HCT116 (cell line): ENCODE results near the gene MPI. TPM values are rescaled to one million over a fixed set of nuclear protein-coding genes. Genes with fewer than 3 reads are reported as not detected.

ENCODE experiments used
- ATAC-seq: fragments of 200-7000 bp; cut with Tn5 transposase; 2 replicates; pipeline ENCODE4 v1.9.1; 2020; ENCODE audit warnings: mild to moderate bottlenecking, moderate library complexity
- BruUV-seq: library from RNA; stranded (reverse); fragments of 400-500 nt; replicated peaks from 2 replicates; lab custom pipeline; 2021; lab: Mats Ljungman, UMichigan
- CTCF ChIA-PET: fragments of 300-600 bp; sonication (Branson Sonifier 250); formaldehyde crosslinking; loops from one replicate; lab custom pipeline; 2021; ENCODE audit warnings: antibody characterized with exemption; lab: Charles Lee
- POLR2A ChIA-PET: fragments of 300-600, 350-600 bp; sonication (Branson Sonifier 250); formaldehyde crosslinking; loops from one replicate; lab custom pipeline; 2021; ENCODE audit warnings: antibody characterized with exemption; lab: Charles Lee
- RAD21 ChIA-PET, 2 experiments: fragments of 300-600 bp; sonication (Branson Sonifier 250); formaldehyde crosslinking; loops; one replicate each; lab custom pipeline; 2023; ENCODE audit warnings: low total read pairs in 2 of 2; ENCODE audit not compliant: uncharacterized antibody in 2 of 2, unreplicated experiment in 2 of 2, low non-redundant PET in 1 of 2; lab: Charles Lee
- DNase-seq: peaks from one replicate; pipeline ENCODE4 v3.0.0-alpha.2; 2010; ENCODE audit warnings: low read depth, low spot score
- H2AFZ ChIP-seq: fragments of 200-600 bp; shearing (Covaris generic), sonication (generic); 2 replicates; pipeline ENCODE4 v1.6.1; 2017; ENCODE audit warnings: low read depth, mixed run types, mixed read lengths, antibody characterized with exemption, low read length; ENCODE audit not compliant: poor library complexity, severe bottlenecking
- H3K27ac ChIP-seq: 2 replicates; pipeline ENCODE4 v1.5.1; 2012; ENCODE audit warnings: low read depth, low read length
- H3K27me3 ChIP-seq: fragments of 200-600 bp; sonication (generic); 2 replicates; pipeline ENCODE4 v1.6.1; 2016; ENCODE audit warnings: mixed run types, low read length, mixed read lengths; ENCODE audit not compliant: insufficient read depth
- H3K36me3 ChIP-seq, 2 experiments: fragments of 200-500 bp in 1 of 2; fragments of 200-600 bp in 1 of 2; sonication (Bioruptor generic) in 1 of 2; sonication (generic) in 1 of 2; 2 replicates each; pipeline versions ENCODE4 v1.5.1 to v1.6.1; 2014 to 2016; ENCODE audit warnings: low read length in 2 of 2, inconsistent platforms in 1 of 2, mixed read lengths in 1 of 2, mixed run types in 1 of 2; ENCODE audit not compliant: insufficient read depth in 2 of 2, control insufficient read depth in 1 of 2
- H3K4me1 ChIP-seq, 2 experiments: fragments of 200-600 bp in 1 of 2; sonication (generic) in 1 of 2; 2 replicates each; pipeline versions ENCODE4 v1.5.1 to v1.6.1; 2012 to 2017; ENCODE audit warnings: low read length in 2 of 2, inconsistent platforms in 1 of 2, mild to moderate bottlenecking in 1 of 2, mixed read lengths in 1 of 2, mixed run types in 1 of 2, moderate library complexity in 1 of 2; ENCODE audit not compliant: insufficient read depth in 2 of 2, control insufficient read depth in 1 of 2
- H3K4me2 ChIP-seq: fragments of 200-600 bp; sonication (generic); 2 replicates; pipeline ENCODE4 v1.6.1; 2017; ENCODE audit warnings: mixed run types, low read length, mixed read lengths
- H3K4me3 ChIP-seq, 2 experiments: fragments of 200-600 bp in 1 of 2; sonication (generic) in 1 of 2; replicated peaks in 1 of 2; 2 replicates each; pipeline ENCODE4 v1.5.1; 2011 to 2016; ENCODE audit warnings: low read length in 2 of 2, control low read depth in 1 of 2, low read depth in 1 of 2, mild to moderate bottlenecking in 1 of 2, mixed read lengths in 1 of 2, mixed run types in 1 of 2
- H3K79me2 ChIP-seq: fragments of 200-600 bp; sonication (generic); 2 replicates; pipeline ENCODE4 v1.6.1; 2017; ENCODE audit warnings: mild to moderate bottlenecking, mixed run types, low read length, moderate library complexity, mixed read lengths; ENCODE audit not compliant: insufficient read depth
- H3K9ac ChIP-seq: fragments of 200-600 bp; sonication (generic); 2 replicates; pipeline ENCODE4 v1.6.1; 2016; ENCODE audit warnings: low read length, mixed read lengths
- H3K9me2 ChIP-seq: fragments of 200-600 bp; sonication (generic), shearing (Covaris generic); 2 replicates; pipeline ENCODE4 v1.6.1; 2017; ENCODE audit warnings: mixed run types, mild to moderate bottlenecking, moderate library complexity; ENCODE audit not compliant: insufficient read depth
- H3K9me3 ChIP-seq, 2 experiments: fragments of 200-500 bp in 1 of 2; fragments of 200-600 bp in 1 of 2; sonication (Bioruptor generic) in 1 of 2; sonication (generic) in 1 of 2; 2 replicates each; pipeline ENCODE4 v1.6.1; 2014 to 2017; ENCODE audit warnings: low read length in 2 of 2, mixed read lengths in 2 of 2, inconsistent platforms in 1 of 2, low read depth in 1 of 2, mild to moderate bottlenecking in 1 of 2, mixed run types in 1 of 2, moderate library complexity in 1 of 2; ENCODE audit not compliant: control insufficient read depth in 1 of 2, insufficient read depth in 1 of 2
- H4K20me1 ChIP-seq: fragments of 200-600 bp; sonication (generic), shearing (Covaris generic); 2 replicates; pipeline ENCODE4 v1.6.1; 2017; ENCODE audit warnings: mixed run types, mild to moderate bottlenecking, moderate library complexity; ENCODE audit not compliant: insufficient read depth
- ATF3 ChIP-seq: IDR thresholded peaks from 2 replicates; pipeline ENCODE4 v1.6.1; 2012
- CBX3 ChIP-seq: IDR thresholded peaks from 2 replicates; pipeline ENCODE4 v1.6.1; 2012; ENCODE audit warnings: low read depth
- CEBPB ChIP-seq: IDR thresholded peaks from 2 replicates; pipeline ENCODE4 v1.6.1; 2012; ENCODE audit warnings: low read depth
- EGR1 ChIP-seq: IDR thresholded peaks from 2 replicates; pipeline ENCODE4 v1.6.1; 2012; ENCODE audit warnings: low read depth
- ELF1 ChIP-seq: IDR thresholded peaks from 2 replicates; pipeline ENCODE4 v1.6.1; 2012; ENCODE audit warnings: low read depth, borderline replicate concordance
- EZH2 ChIP-seq: fragments of 200-600 bp; sonication (generic); IDR thresholded peaks from 2 replicates; pipeline ENCODE4 v1.6.1; 2017; ENCODE audit warnings: antibody characterized with exemption, mixed run types
- EZH2phosphoT487 ChIP-seq: fragments of 200-600 bp; IDR thresholded peaks from 2 replicates; pipeline ENCODE4 v1.6.1; 2018; ENCODE audit warnings: antibody characterized with exemption, borderline replicate concordance
- FOSL1 ChIP-seq: IDR thresholded peaks from 2 replicates; pipeline ENCODE4 v1.6.1; 2012; ENCODE audit warnings: low read depth
- JUND ChIP-seq: IDR thresholded peaks from 2 replicates; pipeline ENCODE4 v1.6.1; 2012
- MAX ChIP-seq: IDR thresholded peaks from 2 replicates; pipeline ENCODE4 v1.6.1; 2012
- POLR2A ChIP-seq: IDR thresholded peaks from 2 replicates; pipeline ENCODE4 v1.7.0; 2011; ENCODE audit warnings: borderline replicate concordance; ENCODE audit not compliant: insufficient read depth, insufficient read length; ENCODE audit errors: extremely low read depth
- POLR2AphosphoS5 ChIP-seq: IDR thresholded peaks from 2 replicates; pipeline ENCODE4 v1.6.1; 2011; ENCODE audit warnings: mild to moderate bottlenecking, low read depth, low read length, moderate library complexity
- RAD21 ChIP-seq: IDR thresholded peaks from 2 replicates; pipeline ENCODE4 v1.6.1; 2012; ENCODE audit warnings: low read depth, mild to moderate bottlenecking
- SIN3A ChIP-seq: IDR thresholded peaks from 2 replicates; pipeline ENCODE4 v1.6.1; 2012; ENCODE audit warnings: low read depth
- SRF ChIP-seq: IDR thresholded peaks from 2 replicates; pipeline ENCODE4 v1.6.1; 2012; ENCODE audit warnings: low read depth
- TCF7L2 ChIP-seq: IDR thresholded peaks from 2 replicates; pipeline ENCODE4 v1.7.0; 2011; ENCODE audit warnings: borderline replicate concordance, inconsistent platforms; ENCODE audit not compliant: insufficient read depth, insufficient read length; ENCODE audit errors: extremely low read depth
- ZBTB33 ChIP-seq: IDR thresholded peaks from 2 replicates; pipeline ENCODE4 v1.6.1; 2011; ENCODE audit warnings: mild to moderate bottlenecking, low read length, moderate library complexity; ENCODE audit not compliant: insufficient replicate concordance; ENCODE audit errors: extremely low read depth
- ZFX ChIP-seq: fragments of 450-650 bp; IDR thresholded peaks from 2 replicates; pipeline ENCODE4 v1.6.1; 2017
- ZNF274 ChIP-seq: fragments of 200-500 bp; sonication (Bioruptor generic); IDR thresholded peaks from 2 replicates; pipeline ENCODE4 v1.6.1; 2014; ENCODE audit warnings: mild to moderate bottlenecking, low read depth, low read length, inconsistent platforms
- intact Hi-C: fragments of 100-400 bp; cut with micrococcal nuclease; formaldehyde crosslinking; loops from 2 replicates; pipeline ENCODE4 v1.10.0; 2022
- total RNA-seq: library from RNA; stranded (reverse); gene quantifications from one replicate; pipeline ENCODE4 v1.2.1, GENCODE V29; 2021; ENCODE audit not compliant: unreplicated experiment
- TF ChIP-seq, protein P1 (sequence below): IDR thresholded peaks from 2 replicates; pipeline ENCODE4 v1.6.1; 2012; ENCODE audit warnings: low read depth

Gene MPI
- total RNA-seq, 1 experiment from 2014 or later = 49.7 TPM

- CTCF ChIA-PET = no interaction called here
- no peak for ATAC-seq
These were observed 43.7 kb downstream of the MPI start for GRCh38 chr15:74933573-74933972.

More at GRCh38 chr15:74933573-74933972, 43.7 kb downstream of the MPI start:
- Histone ChIP-seq H3K9ac (no peak overlapping the region), H3K27me3 (no peaks in the 10 kb centered on the region), H3K9me3 (no peaks in the 10 kb centered on the region), H3K79me2 (peaks cover 93% of the 10 kb centered on the region), H3K36me3 (peaks cover 16 to 21% of the 10 kb centered on the region in 2 experiments; a peak in 3 of 4 replicates), H3K4me3 (no peak overlapping the region), H3K9me2 (no peaks in the 10 kb centered on the region), H4K20me1 (peaks cover 13% of the 10 kb centered on the region; the same call in 1 of the 2 replicates), H3K27ac (no peak overlapping the region), H3K4me1 (peaks cover 0 to 4% of the 10 kb centered on the region in 2 experiments; a peak in 2 of 4 replicates), H2AFZ (no peak overlapping the region), H3K4me2 (no peak overlapping the region)
- POLR2A ChIA-PET = no interaction called here
- no TSS peak for BruUV-seq
- RAD21 ChIA-PET = no interaction called here
- no peak for TF ChIP-seq ATF3
- TF ChIP-seq EGR1 = no peak
- no peak for TF ChIP-seq ZNF274
- no peak for TF ChIP-seq RAD21
- TF ChIP-seq, protein P1, sequence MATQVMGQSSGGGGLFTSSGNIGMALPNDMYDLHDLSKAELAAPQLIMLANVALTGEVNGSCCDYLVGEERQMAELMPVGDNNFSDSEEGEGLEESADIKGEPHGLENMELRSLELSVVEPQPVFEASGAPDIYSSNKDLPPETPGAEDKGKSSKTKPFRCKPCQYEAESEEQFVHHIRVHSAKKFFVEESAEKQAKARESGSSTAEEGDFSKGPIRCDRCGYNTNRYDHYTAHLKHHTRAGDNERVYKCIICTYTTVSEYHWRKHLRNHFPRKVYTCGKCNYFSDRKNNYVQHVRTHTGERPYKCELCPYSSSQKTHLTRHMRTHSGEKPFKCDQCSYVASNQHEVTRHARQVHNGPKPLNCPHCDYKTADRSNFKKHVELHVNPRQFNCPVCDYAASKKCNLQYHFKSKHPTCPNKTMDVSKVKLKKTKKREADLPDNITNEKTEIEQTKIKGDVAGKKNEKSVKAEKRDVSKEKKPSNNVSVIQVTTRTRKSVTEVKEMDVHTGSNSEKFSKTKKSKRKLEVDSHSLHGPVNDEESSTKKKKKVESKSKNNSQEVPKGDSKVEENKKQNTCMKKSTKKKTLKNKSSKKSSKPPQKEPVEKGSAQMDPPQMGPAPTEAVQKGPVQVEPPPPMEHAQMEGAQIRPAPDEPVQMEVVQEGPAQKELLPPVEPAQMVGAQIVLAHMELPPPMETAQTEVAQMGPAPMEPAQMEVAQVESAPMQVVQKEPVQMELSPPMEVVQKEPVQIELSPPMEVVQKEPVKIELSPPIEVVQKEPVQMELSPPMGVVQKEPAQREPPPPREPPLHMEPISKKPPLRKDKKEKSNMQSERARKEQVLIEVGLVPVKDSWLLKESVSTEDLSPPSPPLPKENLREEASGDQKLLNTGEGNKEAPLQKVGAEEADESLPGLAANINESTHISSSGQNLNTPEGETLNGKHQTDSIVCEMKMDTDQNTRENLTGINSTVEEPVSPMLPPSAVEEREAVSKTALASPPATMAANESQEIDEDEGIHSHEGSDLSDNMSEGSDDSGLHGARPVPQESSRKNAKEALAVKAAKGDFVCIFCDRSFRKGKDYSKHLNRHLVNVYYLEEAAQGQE = no peak
- no peak for TF ChIP-seq JUND
- no peak for TF ChIP-seq FOSL1
- no peak for TF ChIP-seq POLR2A
- TF ChIP-seq EZH2 = no peak
- no peak for TF ChIP-seq ZBTB33
- TF ChIP-seq CEBPB = no peak
- no peak for TF ChIP-seq MAX
- no peak for TF ChIP-seq POLR2AphosphoS5
- TF ChIP-seq CBX3 = no peak
- no peak for TF ChIP-seq ELF1
- TF ChIP-seq SRF = no peak
- TF ChIP-seq ZFX = no peak
- no peak for TF ChIP-seq SIN3A
- no peak for TF ChIP-seq EZH2phosphoT487
- no peak for TF ChIP-seq TCF7L2
- DNase-seq = no peak
- intact Hi-C loops = no loop called here
